Lower leg skin (tissue), 4 donors: ENCODE results near the gene B3GNT8. TPM values are rescaled to one million over a fixed set of nuclear protein-coding genes. Genes with fewer than 3 reads are reported as not detected.

Source experiments
- DNase-seq, 2 donors: peaks; one replicate each; pipeline ENCODE4 v3.0.0-alpha.2; 2019; ENCODE audit warnings: low spot score in 2 of 2
- H3K4me3 ChIP-seq: fragments of 200-600 bp; sonication (generic); 2 replicates; pipeline ENCODE4 v1.5.1; 2017; ENCODE audit warnings: mild to moderate bottlenecking, low read depth; ENCODE audit not compliant: poor library complexity, severe bottlenecking
- CTCF ChIP-seq, 3 donors: fragments of 450-650 bp; IDR thresholded peaks; one replicate each; pipeline ENCODE4 v1.5.1; 2016; ENCODE audit warnings: antibody characterized with exemption in 3 of 3, mild to moderate bottlenecking in 3 of 3, moderate library complexity in 2 of 3
- POLR2A ChIP-seq, 2 donors: fragments of 450-650 bp; IDR thresholded peaks; one replicate each; pipeline ENCODE4 v1.6.1; 2016 to 2017; ENCODE audit warnings: antibody characterized with exemption in 2 of 2, mild to moderate bottlenecking in 1 of 2, moderate library complexity in 1 of 2
- WGBS, 2 donors: methylation state at CpG; one replicate each; pipeline ENCODE4 v1.1.5; 2018; 5-methylcytosine and 5-hydroxymethylcytosine counted together
- intact Hi-C: fragments of 100-400 bp; cut with DNase I; formaldehyde crosslinking; loops from one replicate; pipeline ENCODE4 v1.15.0; 2023; ENCODE audit warnings: low total_unique reads
- total RNA-seq, 4 donors: library from RNA; depleted of rRNA; stranded (reverse); fragments of >200 nt; gene quantifications; one replicate each; pipeline ENCODE4 v1.1.0, GENCODE V29; 2016

Gene B3GNT8
- total RNA-seq, 4 donors from 2014 or later, result 9.2 to 33.3 (median 16.7) TPM

DNA sequence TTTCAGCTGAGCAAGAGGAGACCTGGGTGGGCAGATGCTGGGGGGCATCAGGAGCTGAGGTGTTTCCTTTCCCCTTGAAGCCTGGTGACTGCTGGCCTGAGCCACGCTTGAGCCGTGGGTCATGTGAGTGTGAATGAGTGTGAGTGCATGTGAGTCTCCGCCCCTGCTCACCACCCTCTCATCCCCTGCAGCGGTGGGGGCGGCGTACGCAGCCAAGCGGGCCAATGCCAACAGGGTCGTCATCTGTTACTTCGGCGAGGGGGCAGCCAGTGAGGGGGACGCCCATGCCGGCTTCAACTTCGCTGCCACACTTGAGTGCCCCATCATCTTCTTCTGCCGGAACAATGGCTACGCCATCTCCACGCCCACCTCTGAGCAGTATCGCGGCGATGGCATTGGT, 5.2 kb downstream of the B3GNT8 start:
- TF ChIP-seq CTCF (IDR thresholded peaks at IDR 0.05) (no peak), POLR2A (IDR thresholded peaks at IDR 0.05) (no peak)
- DNase-seq, result no peak
- intact Hi-C loops, result no loop called here
- H3K4me3 ChIP-seq, result no peak overlapping the region
- 91 to 93% methylated on average over 20 of the region's 20 CpGs for WGBS, 2 donors

GRCh38 chr19:41421314-41421713, 5.9 kb downstream of the B3GNT8 start:
- TF ChIP-seq CTCF (IDR thresholded peaks at IDR 0.05) (no peak), POLR2A (IDR thresholded peaks at IDR 0.05) (no peak)
- 78 to 83% methylated on average over 6 of the region's 6 CpGs for WGBS, 2 donors
- DNase-seq, result no peak
- no peak overlapping the region for H3K4me3 ChIP-seq
- intact Hi-C loops, result no loop called here

DNA sequence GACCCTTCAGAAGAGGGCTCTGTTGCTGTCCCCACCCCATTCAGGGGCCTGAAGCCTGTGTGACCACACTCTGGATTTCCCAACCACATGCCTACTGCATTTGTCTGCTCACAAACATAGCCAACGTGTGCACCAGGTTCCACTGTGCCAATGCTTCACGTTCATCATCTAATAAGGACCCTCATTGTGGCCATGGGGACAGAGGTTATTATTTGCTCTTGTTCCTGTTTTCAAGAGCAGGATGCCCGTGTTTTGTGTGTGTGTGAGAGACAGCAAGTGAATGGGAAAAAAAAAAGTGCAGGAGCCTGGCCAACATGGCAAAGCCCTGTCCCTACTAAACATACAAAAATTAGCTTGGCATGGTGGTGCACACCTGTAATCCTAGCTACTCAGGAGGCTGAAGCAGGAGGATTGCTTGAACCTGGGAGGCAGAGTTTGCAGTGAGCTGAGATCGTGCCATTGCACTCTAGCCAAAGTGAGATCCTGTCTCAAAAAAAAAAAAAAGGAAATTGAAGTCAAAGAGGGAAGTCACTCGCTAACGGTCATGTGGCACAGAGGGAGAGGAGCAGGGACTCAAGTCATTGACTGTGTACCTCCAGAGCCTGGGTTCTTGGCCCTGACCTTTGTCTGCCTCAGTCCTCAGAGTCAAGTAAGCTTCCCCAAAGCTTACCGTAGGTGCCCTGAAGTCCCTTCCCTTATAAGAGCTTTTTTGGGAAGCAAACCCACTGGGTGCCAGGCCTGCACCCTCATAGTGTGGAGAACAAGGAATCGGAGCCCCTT, 6.9 kb downstream of the B3GNT8 start:
- TF ChIP-seq POLR2A (IDR thresholded peaks at IDR 0.05), result no peak
- TF ChIP-seq CTCF (IDR thresholded peaks at IDR 0.05), result no peak
- DNase-seq, result peak in 1 of 2 donors; percentile 47
- intact Hi-C loops, result no loop called here

DNA sequence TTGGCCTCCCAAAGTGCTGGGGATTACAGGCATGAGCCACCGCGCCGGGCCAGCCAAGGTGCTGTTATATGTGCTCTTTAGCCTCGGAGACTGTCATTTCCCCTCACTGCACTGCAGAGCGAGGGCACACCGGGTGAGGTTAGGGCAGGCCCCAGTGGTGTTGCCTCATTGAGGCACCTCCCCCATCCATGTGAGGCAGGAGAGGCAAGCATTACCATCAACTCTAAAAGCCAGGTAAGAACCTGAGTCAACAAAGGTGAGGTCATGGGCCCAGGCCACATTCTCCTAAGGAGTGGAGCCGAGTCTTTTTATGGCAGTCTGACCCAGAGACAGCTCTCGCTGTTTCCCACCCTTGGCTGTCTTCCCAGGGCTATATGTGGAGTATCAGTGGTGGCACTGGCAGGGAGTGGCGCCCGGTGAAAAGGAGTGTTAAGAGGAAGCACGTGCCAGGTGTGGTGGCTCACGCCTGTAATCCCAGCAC, 10.9 kb downstream of the B3GNT8 start:
- H3K4me3 ChIP-seq, result no peak overlapping the region
- intact Hi-C loops, result no loop called here
- no peak for TF ChIP-seq POLR2A (IDR thresholded peaks at IDR 0.05)
- no peak for DNase-seq
- 91 to 94% methylated on average over 11 to 12 of the region's 12 CpGs for WGBS, 2 donors

More for the DNA sequence above, 6.9 kb downstream of the B3GNT8 start:
- 78% methylated on average over 8 of the region's 8 CpGs for WGBS, 2 donors
- no peak overlapping the region for H3K4me3 ChIP-seq

DNA sequence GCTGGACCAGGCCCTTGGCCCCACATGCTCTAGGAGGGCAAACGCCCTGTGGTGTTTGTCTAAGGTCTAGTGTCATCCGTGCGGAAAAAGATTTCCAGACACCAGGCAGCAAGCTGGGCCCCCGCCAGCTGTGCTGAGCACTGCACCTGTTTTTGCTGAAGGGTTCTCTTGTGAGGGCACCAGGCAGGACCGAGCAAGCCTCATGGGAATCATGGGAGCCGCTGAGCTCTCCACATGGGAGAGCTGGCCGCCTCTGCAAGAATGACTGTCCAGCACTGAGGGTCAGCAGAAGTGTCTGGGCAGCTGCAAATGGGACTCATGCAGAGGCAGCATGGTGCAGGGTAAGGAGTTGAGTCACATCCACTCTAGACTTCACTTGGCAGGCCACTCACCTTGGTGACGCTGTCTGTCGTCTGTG, 12.0 kb downstream of the B3GNT8 start:
- intact Hi-C loops, result no loop called here
- 93 to 94% methylated on average over 9 of the region's 9 CpGs for WGBS, 2 donors
- no peak for DNase-seq
- TF ChIP-seq CTCF (IDR thresholded peaks at IDR 0.05) (no peak), POLR2A (IDR thresholded peaks at IDR 0.05) (no peak)
- no peak overlapping the region for H3K4me3 ChIP-seq

GRCh38 chr19:41414461-41414860, 12.7 kb downstream of the B3GNT8 start:
- intact Hi-C loops, result no loop called here
- 87 to 92% methylated on average over 9 of the region's 9 CpGs for WGBS, 2 donors
- TF ChIP-seq POLR2A (IDR thresholded peaks at IDR 0.05) (no peak), CTCF (IDR thresholded peaks at IDR 0.05) (no peak)
- no peak for DNase-seq
- no peak overlapping the region for H3K4me3 ChIP-seq
